Stimulated activated CD4-positive, alpha-beta T cell treated with anti-CD3 and anti-CD28 coated beads, TNF-alpha, amount 100 ng/mL, for 1 hour (primary cell): ENCODE results near the gene TMEM91.

Experiments used
- DNase-seq, 3 donors: peaks; one replicate each; pipeline ENCODE4 v3.0.0-alpha.2; 2020; ENCODE audit warnings: low read depth in 3 of 3, low spot score in 1 of 3

The TMEM91 gene

GRCh38 chr19:41427647-41428480 is 51.5 kb downstream of the TMEM91 start:
- DNase-seq, result peak in 1 of 3 donors; percentile 15

GRCh38 chr19:41428481-41428859 is 52.1 kb downstream of the TMEM91 start:
- DNase-seq, result no peak

GRCh38 chr19:41430922-41431321 is 54.6 kb downstream of the TMEM91 start:
- no peak for DNase-seq

GRCh38 chr19:41431426-41432386 is 55.4 kb downstream of the TMEM91 start:
- no peak for DNase-seq

- DNase-seq, result no peak
Measured at GRCh38 chr19:41433171-41433570, 56.8 kb downstream of the TMEM91 start.
